NCI-H748 (cell line): ENCODE results near the gene COL1A1.

ENCODE experiments used
- DNase-seq: peaks from one replicate; lab custom pipeline; 2025; ENCODE audit not compliant: unreplicated experiment; lab: John Stamatoyannopoulos, UW

Gene COL1A1

GRCh38 chr17:50157891-50158290 is 43.5 kb downstream of the COL1A1 start:
- DNase-seq: no peak

DNA sequence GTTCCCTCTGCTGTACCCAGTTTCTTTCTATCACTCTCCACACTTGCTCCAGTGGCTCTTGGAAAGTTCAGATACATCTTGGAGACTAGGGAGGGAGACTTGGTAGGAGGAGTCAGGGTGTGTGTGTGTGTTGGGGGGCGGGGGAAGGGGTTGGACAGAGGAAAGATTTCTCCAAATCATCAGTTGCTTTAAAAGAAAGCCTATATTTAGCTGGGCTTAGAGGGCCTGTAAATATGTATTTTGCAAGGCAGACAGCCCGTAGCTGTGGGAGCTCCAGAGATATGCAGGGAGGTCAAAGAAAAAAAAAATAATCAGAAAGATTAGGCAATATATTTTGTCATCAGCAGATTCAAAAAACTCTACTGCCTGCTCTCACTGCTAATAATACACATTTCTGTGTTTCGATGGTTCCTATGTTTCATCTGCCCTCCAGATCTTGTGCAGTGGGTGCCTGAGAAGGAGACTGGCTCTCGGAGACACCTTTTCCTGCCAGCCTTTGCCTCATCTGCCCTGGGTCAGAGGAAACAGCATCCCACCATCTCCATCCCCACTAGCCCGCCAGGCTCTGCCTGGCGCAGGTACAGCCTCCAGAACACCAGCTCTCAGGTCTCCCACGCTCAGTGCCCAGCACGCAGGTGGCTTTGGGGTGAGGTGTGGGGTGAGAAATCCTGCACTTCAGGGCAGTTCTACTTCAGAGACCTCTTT is 46.2 kb downstream of the COL1A1 start:
- DNase-seq: no peak

- DNase-seq: no peak
These were observed 46.8 kb downstream of the COL1A1 start for GRCh38 chr17:50154604-50155003.

GRCh38 chr17:50153650-50154575 is 47.5 kb downstream of the COL1A1 start:
- DNase-seq: no peak

DNA sequence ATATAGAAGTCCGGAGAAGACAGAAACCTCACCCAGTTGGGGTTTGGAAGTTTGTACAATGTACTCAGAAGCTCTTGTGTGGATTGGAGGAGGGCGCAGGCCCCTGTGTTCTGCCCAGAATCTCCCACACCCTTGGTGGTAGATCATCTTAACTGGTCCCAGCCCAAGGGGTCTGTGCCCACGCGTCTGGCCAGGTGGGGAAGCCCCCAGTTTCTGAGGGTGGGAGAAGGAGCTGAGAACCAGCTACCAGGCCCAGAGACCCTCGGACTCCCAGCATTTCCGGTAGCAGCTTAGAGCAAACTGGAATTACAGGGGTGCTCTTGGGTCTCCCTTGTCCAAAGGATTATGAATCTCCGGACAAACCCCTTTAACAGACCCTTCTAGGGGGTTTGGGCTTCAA is 48.7 kb downstream of the COL1A1 start:
- no peak for DNase-seq

GRCh38 chr17:50151937-50152547 is 49.4 kb downstream of the COL1A1 start:
- DNase-seq: peak; percentile 88

- DNase-seq: peak; percentile 89
These were observed 50.1 kb downstream of the COL1A1 start for GRCh38 chr17:50151041-50151936.

DNA sequence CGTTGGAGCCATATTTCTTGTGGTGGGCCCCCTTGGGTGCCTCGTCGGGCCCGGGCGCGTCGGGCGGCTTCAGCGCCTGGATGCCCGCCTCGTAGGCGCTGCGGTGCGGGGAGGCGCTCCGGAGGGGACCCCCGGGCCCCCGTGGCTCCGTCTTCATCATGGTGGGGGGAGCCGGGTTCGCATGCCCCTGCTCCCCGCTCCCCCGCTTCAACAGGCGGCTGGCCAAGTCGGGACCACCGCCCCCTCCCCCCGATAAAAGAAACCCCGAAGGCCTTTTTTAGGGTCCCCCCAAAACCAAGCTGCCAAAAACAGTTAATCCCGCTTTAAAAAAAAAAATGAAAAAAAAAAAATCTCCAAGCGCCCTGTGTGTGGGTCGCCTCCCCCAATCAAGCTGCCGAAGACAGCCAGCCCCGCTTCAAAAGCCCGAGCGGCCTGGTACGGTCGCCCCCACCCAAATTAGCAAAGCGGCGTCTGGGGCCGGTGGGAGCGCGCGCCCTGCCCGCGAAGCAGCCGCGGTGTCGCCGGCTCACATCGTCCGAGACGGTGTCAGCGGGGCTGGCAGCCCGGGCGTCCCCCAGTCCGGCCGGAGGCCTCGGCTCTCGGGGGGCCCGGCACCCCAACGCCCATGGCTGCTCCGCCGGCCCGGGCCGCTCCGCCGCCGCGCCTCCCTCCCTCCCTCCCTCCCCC is 50.9 kb downstream of the COL1A1 start, which contains the start of gene PPP1R9B:
Gene PPP1R9B, minus strand, starts transcription at position 324 of the 687 bp plus-strand sequence. Its CDS starts 164 bp downstream, at position 160.
- DNase-seq: peak; percentile 60

DNA sequence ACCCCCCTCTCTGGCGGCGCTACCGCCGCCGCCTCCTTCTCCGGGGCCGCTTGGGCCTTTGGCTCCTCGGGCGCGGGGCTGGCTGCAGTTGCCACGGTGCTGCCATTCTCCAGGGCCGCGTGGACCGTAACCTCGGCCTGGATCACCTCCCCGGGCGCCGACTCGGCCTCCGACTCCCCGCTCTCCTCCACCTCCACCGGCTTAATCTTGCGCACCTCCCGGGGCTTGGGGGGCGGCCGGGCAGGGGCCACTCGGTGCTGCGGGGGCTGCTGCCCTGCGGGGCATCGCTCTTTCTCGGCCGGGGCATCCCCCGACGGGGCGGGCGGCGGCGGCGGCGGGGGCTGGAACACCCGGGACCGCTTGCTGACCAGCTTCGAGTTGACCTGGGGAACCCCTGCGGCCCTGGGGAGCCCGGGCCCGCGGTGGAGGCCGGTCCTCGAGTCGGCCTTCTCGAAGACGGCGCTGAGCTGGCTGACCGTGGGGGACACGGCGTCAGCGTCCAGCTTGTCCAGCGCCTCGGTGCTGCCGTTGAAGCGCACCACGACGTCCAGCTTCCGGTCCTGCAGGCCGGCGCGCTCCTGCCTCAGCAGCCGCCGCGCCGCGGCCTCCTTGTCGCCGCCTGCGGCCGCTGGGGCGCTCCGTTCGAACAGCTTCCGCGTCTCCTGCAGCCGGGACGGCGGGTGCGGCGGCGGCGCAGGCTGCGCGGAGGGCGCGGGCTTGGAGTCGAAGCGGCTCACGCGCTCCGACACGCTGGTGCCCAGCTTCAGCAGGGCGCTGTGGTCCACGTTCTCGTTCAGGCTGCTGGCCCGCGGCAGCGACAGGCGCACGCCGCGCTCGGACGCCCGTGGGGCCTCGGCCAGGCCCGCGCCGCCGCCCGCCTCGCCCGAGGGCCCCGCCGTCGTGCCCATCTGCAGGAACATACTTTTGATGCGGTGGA is 51.7 kb downstream of the COL1A1 start:
- peak; percentile 77 for DNase-seq

DNA sequence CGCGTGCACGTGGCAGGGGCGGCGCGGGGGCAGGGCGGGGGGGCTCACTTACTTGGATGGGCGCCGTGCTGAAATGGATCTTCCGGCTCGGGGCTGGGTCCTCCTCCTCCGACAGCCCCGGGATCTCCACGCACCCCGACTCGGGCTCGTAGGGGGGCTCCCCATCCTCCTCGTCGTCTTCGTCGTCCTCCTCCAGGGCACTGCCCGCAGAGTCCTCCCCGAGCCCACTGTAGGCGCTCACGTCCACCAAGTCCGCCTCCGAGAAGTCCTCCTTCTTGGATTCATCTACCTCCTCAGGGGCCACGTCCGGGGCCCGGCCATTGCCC is 52.4 kb downstream of the COL1A1 start:
- no peak for DNase-seq

DNA sequence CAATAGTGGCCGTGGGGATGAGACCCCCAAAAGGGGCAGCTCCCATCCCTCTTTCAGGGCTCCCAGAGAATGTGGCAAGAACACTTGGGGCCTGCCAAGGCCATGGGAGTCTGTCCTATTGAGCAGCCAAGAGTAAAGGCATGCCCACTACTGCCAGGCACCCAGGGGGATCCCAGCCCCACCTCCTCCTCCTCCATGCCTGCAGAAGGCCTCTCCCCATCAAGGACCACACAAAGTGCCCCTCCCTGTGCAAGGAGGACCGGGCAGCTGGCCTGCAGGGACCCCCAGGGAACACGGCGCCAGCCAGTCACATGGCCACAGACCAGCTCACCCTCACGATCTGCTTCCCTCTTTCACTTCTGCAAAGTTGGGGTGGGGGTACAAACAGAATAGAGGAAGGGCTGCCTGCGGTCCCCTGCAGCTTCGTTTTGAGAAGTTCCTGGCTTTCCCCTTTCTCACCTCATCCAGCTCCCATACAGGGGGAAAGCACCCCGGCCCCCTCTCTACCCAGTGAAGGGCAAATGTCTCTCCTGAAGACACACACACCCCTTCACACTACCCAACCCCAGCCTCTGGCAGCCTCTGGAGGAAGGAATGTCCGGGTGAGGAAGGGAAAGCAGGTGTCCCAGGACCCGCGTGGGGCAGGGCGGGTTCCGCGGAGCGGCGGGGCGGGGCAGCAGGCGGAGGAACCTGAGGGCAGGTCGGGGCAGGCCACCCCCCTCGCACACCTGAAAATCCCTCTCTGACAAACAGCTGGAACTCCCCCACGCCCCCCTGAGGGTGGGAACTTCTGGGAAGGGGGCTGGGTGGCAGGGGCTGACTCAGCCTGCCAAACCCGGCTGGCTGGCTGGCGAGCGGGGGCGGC is 53.0 kb downstream of the COL1A1 start:
- DNase-seq: peak; percentile 28

- no peak for DNase-seq
These were observed 53.6 kb downstream of the COL1A1 start for GRCh38 chr17:50147841-50148225.

- no peak for DNase-seq
These were observed 54.3 kb downstream of the COL1A1 start for GRCh38 chr17:50146927-50147665.

GRCh38 chr17:50146230-50146926 is 55.1 kb downstream of the COL1A1 start:
- no peak for DNase-seq

- no peak for DNase-seq
These were observed 55.8 kb downstream of the COL1A1 start for GRCh38 chr17:50145532-50146229.

GRCh38 chr17:50144845-50145531 is 56.4 kb downstream of the COL1A1 start:
- DNase-seq: no peak
